HG03558 (cell line): ENCODE results near the gene RAP1A.
"Not testable (repeated sequence)": the region's sequence is repeated elsewhere in the genome, so short reads cannot be mapped to it uniquely, and the experiment has no call there.

Experiments
- ATAC-seq: cut with Tn5 transposase; IDR thresholded peaks from one replicate; pipeline ENCODE4 v1.9.1; 2021; ENCODE audit warnings: moderate number of reproducible peaks; ENCODE audit not compliant: unreplicated experiment; ENCODE audit errors: extremely low read depth

RAP1A gene

GRCh38 chr1:111625276-111625675, 5.7 kb downstream of the RAP1A start:
- no peak for ATAC-seq

DNA sequence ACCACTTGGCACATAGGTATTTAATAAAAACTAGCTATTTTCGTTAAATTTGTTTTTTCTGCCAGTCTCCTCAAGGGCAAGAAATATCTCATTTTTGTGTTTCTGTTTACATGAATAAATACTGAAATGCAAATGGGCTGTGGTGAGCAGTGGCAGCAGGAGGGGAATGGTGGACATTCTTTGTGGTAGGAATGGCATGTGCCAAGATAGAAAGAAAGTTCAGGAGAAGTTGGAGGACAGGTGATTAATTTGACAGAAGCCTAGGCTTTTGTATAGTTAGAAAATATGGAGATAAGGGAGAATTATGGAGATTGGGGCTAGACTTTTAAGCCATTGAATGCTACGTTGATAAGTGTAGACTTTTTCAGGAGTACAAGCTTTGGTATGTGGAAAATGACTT, 8.6 kb downstream of the RAP1A start:
- no peak for ATAC-seq

DNA sequence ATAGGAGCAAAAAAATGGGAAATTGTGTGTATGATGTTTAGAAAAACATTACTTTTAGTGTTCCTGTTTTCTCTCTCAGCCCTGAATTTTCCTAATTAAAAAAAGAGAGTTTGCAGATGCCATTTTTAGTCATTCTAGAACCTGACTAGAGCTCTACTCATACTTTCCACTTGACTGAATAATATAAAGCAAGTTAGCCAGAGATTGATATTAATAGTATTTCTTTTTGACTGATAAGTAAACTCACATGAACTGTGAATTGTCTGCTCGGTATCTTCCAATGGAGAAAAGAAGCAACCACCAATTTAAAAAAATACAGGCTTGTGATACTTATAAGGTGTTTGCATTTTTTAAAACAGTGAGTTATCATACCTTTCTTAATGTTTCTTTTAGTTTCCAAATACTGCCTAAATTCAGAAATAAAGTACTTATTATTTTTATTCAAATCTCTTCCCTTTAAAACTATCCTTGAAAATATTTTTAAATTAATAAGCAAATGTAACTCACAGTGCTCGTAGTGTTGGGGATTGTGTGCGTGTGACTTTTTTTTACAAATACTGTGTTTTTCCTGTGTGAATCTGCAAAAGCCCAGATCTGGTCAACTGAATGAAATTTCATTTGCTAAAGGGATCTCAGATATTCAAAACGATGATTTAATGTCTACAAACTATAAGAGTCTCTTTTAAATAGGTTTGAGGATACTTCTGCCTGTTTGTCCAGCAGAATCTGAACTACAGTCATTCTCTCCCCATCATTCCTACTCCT, 9.8 kb downstream of the RAP1A start:
- ATAC-seq = no peak

DNA sequence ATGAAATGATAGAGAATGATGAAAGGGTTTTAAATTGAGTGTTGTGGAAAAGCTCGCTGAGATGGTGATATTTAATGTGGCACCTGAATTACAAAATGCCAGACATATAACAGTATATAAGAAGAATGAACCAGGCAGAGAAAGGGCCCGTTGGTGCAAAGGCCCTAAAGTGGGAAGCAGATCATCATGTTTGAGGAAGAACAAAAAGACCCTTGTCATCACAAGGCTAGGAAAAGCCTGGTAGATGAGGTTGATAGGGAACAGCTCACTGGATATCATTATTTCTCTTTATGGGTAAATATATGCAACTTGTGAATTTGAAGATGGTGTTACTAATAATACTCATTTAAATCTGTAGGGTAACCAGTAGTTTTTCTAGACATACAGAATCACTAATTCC, 11.0 kb downstream of the RAP1A start:
- no peak for ATAC-seq

- no peak for ATAC-seq
These were observed 11.9 kb downstream of the RAP1A start for GRCh38 chr1:111631502-111631901.

GRCh38 chr1:111632771-111633170, 13.2 kb downstream of the RAP1A start:
- ATAC-seq = not testable (repeated sequence)

GRCh38 chr1:111633736-111634247, 14.2 kb downstream of the RAP1A start:
- no peak for ATAC-seq

DNA sequence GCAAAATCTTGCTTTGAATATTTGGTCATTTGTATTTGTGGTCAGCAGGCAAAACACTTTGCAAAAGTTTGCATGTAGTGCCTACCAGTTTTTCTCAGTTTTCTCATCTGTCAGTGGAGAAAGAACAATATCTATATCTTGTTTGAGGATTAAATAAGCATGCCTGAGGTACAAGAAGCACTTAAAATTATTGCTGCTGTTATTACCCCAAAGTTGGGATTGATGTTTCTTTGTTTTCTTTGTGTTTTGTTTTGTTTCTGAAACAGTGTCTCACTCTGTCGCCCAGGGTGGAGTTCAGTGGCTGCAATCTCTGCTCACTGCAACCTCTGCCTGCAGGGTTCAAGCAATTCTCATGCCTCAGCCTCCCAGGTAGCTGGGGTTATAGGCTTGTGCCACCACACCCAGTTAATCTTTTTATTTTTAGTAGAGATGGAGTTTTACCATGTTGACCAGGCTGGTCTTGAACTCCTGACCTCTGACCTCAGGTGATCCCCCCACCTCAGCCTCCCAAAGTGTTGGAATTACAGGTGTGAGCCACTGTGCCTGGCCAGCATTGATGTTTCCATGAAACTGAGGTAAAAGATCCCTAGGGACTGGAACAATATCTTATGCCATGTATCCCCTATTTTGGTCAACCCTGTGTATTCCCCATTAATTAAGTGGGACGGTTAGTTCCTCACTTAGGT, 15.9 kb downstream of the RAP1A start:
- no peak for ATAC-seq

DNA sequence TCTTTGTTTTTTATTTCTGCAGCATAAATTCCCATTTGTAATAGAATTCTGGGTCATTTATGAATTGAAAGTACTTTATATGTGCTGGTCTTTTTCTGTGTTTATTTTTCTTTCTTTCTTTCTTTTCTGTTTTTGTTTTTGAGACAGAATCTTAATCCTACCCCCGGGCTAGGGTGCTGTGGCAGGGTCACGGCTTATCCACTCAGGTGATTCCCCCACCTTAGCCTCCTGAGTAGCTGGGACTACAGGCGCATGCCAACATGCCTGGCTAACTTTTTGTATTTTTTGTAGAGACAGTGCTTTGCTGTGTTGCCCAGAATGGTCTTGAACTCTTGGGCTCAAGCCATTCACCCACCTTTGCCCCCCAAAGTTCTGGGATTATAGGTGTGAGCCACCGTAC, 18.7 kb downstream of the RAP1A start:
- ATAC-seq = no peak

- ATAC-seq = no peak
These were observed 20.1 kb downstream of the RAP1A start for GRCh38 chr1:111639602-111640198.

DNA sequence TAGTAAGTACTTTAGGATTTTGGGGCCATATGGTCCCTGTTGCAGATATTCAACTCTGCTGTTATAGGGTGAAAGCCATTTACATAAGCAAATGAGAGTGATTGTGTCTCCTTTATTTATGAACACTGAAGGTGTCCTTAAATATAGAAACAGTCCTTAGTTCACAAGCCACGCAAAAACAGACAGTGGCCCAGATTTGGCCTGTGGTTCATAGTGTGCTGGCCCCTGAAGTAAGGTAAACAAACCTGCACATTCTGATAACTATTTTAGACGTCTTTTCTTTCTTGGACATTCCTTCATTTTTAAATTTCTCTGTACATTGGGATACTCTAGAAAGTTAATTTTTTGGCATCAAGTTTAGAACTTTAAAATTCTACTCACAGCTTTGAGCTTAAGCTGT, 23.5 kb downstream of the RAP1A start:
- no peak for ATAC-seq

DNA sequence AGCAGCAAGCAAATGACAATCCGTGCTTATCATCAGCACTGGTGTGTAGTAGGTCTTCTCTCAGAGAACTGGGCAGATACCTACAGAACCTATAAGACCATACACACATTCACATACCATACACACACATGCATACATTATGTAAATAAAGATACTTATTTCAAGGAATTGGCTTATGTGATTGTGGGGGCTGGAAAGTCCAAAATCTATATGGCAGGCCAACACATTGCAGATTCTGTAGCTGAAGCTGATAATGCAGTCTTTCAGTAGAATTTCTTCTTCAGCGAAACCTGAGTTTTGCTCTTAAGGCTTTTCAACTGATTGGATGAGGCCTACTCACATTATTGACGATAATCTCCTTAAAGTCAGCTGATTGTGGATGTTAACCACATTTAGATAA, 24.1 kb downstream of the RAP1A start:
- no peak for ATAC-seq

DNA sequence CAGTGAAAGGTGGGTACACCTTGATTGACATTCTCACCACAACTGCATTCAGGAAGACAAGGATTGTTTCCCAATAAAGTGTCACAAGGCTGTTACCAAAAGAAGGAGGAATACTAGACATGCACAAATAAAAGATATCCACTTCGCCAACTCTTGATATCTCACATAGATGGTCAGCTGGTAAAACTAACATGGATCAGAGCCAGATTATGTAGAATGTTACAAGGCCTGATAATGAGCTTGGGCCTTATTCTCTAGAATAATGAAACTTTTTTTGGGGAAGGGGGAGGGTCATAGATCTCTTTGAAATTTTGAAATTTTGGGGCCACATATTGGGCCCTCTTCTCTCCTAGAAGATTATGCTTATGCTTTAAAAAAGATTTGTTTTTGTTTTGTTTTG, 24.9 kb downstream of the RAP1A start:
- ATAC-seq = no peak

GRCh38 chr1:111647736-111648135, 28.1 kb downstream of the RAP1A start:
- no peak for ATAC-seq

- no peak for ATAC-seq
These were observed 29.2 kb downstream of the RAP1A start for GRCh38 chr1:111648806-111649205.

GRCh38 chr1:111649227-111649626, 29.6 kb downstream of the RAP1A start:
- no peak for ATAC-seq

DNA sequence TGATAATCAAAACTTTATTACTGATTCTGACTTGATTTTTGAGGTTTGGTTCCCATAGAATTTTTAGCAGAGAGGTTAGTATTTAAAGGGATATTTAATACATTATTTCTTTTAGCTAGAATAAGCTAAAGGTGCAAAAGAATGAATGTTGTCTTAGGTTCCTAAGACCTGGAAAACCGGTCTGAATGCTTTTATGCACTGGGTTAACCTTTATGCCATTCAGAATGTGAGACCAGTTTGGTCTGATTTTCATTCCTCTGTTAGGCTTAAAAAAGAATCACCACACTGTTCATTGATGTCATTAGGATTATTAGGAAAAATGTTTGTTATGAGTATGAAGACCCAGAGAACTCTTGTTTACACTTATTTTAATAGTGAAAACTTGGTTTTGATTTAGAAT, 30.1 kb downstream of the RAP1A start:
- ATAC-seq = no peak

- no peak for ATAC-seq
These were observed 34.1 kb downstream of the RAP1A start for GRCh38 chr1:111653709-111654108.

DNA sequence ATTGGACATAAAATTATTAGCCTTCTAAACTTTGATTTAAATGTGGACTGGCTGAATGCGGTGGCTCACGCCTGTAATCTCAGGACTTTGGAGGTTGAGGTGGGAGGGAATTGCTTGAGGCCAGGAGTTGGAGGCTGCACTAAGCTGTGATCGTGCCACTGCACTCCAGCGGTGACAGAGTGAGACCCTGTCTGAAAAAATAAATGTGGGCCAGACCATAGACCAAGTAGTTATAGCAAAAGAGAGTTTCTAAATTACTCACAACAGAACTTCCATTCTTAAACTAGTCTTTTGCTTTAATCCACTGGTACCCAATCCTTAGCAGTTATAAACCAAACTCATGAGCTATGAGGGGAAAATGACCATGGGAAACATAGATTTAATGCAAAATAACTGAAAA, 35.2 kb downstream of the RAP1A start:
- ATAC-seq = peak; percentile 70

DNA sequence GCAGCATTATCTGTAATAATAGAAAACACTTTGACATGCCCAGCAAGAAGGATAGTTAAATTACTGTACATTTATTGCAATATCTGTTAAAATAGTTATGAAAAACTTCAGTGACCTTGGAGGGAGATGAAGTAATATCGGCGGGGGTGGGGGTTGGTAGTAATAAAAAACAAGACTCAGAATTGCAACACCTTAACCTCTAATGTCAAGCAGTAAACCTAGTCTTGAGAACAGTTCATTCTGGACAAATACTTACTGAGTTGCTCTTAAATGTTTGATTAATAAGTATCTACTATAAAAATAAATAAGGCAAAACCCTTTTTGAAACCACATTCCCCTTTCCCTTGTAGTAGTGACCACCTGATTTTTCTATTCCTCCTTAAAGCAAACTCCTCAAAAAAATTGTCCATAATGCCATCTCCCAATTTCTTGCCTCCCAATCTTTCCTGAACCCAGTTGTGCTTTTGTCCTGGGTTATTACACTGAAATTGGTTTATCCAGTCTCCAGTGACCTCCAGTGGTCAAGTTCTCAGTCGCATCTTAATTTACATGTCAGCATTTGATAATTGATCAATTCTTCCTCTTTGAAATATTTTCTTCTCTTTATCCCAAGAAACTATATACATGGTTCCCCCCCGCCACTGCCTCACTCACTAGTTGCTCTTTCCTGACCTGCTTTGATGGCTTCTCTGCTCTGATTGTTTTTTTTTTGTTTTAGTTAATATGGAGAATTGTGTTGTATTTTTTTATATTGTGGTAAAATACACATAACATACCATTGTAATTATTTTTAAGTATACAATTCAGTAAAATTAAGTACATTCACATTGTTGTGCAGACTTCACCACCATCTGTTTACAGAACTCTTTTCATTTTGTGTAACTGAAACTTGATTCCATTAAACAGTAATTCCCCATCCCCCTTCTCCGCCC, 36.8 kb downstream of the RAP1A start:
- ATAC-seq = no peak
